HepG2 (cell line): Measurements from ENCODE around the gene PARM1. TPM values are rescaled to one million over a fixed set of nuclear protein-coding genes. Genes with fewer than 3 reads are reported as not detected.

Experiments used
- ATAC-seq: fragments of 200-7000 bp; cut with Tn5 transposase; 3 replicates; pipeline ENCODE4 v1.9.1; 2020; ENCODE audit warnings: mild to moderate bottlenecking, moderate library complexity
- BruUV-seq: library from RNA; stranded (reverse); fragments of 400-500 nt; replicated peaks from 2 replicates; lab custom pipeline; 2021; lab: Mats Ljungman, UMichigan
- CTCF ChIA-PET: fragments of 300-600 bp; formaldehyde crosslinking; extraction: SDS; loops from one replicate; lab custom pipeline; 2021; ENCODE audit warnings: low total read pairs, inconsistent platforms, low intra/inter-chr PET ratio; lab: Yijun Ruan, JAX
- POLR2A ChIA-PET: fragments of 350-600 bp; sonication (Branson Sonifier 250); formaldehyde crosslinking; loops from one replicate; lab custom pipeline; 2020; ENCODE audit warnings: antibody characterized with exemption, inconsistent platforms; lab: Yijun Ruan, JAX
- DNase-seq: peaks from one replicate; pipeline ENCODE4 v3.0.0-alpha.2; 2015; ENCODE audit warnings: low spot score
- FAIRE-seq: peaks from 3 replicates; lab custom pipeline; 2011; peaks lifted over from hg19 to GRCh38; lab: Jason Lieb, UNC
- H2AFZ ChIP-seq: one replicate; pipeline ENCODE4 v1.6.1; 2011; ENCODE audit warnings: low read length, inconsistent platforms
- H3K27ac ChIP-seq: fragments of 300-600 bp; 3 replicates; pipeline ENCODE4 v1.8.0; 2011; ENCODE audit warnings: mixed run types, mild to moderate bottlenecking, mixed read lengths, low read length, inconsistent platforms; ENCODE audit not compliant: insufficient read depth; ENCODE audit errors: extremely low read length
- H3K27me3 ChIP-seq, 2 experiments: fragments of 200-600 bp in 1 of 2; 2 replicates in 1 of 2; 3 replicates in 1 of 2; pipeline versions ENCODE4 v1.6.0 to v1.8.0; 2011; ENCODE audit warnings: low read length in 2 of 2, mild to moderate bottlenecking in 2 of 2, moderate library complexity in 2 of 2, inconsistent platforms in 1 of 2; ENCODE audit not compliant: insufficient read depth in 2 of 2, control insufficient read depth in 1 of 2
- H3K36me3 ChIP-seq, 2 experiments: fragments of 200-600 bp in 1 of 2; replicated peaks in 1 of 2; 2 replicates in 1 of 2; 3 replicates in 1 of 2; pipeline versions ENCODE4 v1.5.1 to v1.8.0; 2011; ENCODE audit warnings: low read length in 2 of 2, inconsistent platforms in 1 of 2; ENCODE audit not compliant: insufficient read depth in 2 of 2, control insufficient read depth in 1 of 2
- H3K4me1 ChIP-seq: 2 replicates; pipeline ENCODE4 v1.5.1; 2012; ENCODE audit warnings: low read length, inconsistent platforms; ENCODE audit not compliant: insufficient read depth
- H3K4me2 ChIP-seq: 2 replicates; pipeline ENCODE4 v1.6.0; 2011; ENCODE audit warnings: low read depth, low read length, inconsistent platforms
- H3K4me3 ChIP-seq, 3 experiments: fragments of 200-600 bp in 1 of 3; sonication (generic), shearing (Covaris generic) in 1 of 3; replicated peaks in 1 of 3; 2 replicates each; pipeline ENCODE4 v1.5.1; 2011 to 2016; ENCODE audit warnings: low read length in 3 of 3, inconsistent platforms in 2 of 3, low read depth in 2 of 3, mild to moderate bottlenecking in 2 of 3, control low read depth in 1 of 3, mixed read lengths in 1 of 3; ENCODE audit not compliant: insufficient read depth in 1 of 3
- H3K79me2 ChIP-seq: one replicate; pipeline ENCODE4 v1.6.1; 2011; ENCODE audit warnings: low read length, inconsistent platforms; ENCODE audit not compliant: insufficient read depth
- H3K9ac ChIP-seq: 2 replicates; pipeline ENCODE4 v1.6.0; 2011; ENCODE audit warnings: mild to moderate bottlenecking, low read depth, low read length, inconsistent platforms; ENCODE audit not compliant: insufficient read depth
- H3K9me3 ChIP-seq: 2 replicates; pipeline ENCODE4 v1.5.1; 2012; ENCODE audit warnings: mild to moderate bottlenecking, low read length
- H4K20me1 ChIP-seq: 2 replicates; pipeline ENCODE4 v1.6.0; 2011; ENCODE audit warnings: inconsistent platforms, mild to moderate bottlenecking, low read length, moderate library complexity; ENCODE audit not compliant: insufficient read depth
- ATAD3A ChIP-seq: sonication (generic); formaldehyde crosslinking; IDR thresholded peaks from 2 replicates; pipeline ENCODE4 v1.4.0; 2020; ENCODE audit warnings: missing genetic modification reagents
- BATF2 ChIP-seq: sonication (generic); formaldehyde crosslinking; IDR thresholded peaks from 2 replicates; pipeline ENCODE4 v1.8.0; 2022; ENCODE audit warnings: mild to moderate bottlenecking, missing genetic modification reagents, moderate library complexity
- GLI4 ChIP-seq: sonication (generic); formaldehyde crosslinking; IDR thresholded peaks from 2 replicates; pipeline ENCODE4 v1.5.1; 2020; ENCODE audit warnings: missing genetic modification reagents, mild to moderate bottlenecking, moderate library complexity, borderline replicate concordance
- MAFG ChIP-seq: sonication (generic); formaldehyde crosslinking; IDR thresholded peaks from 2 replicates; pipeline ENCODE4 v1.5.1; 2020; ENCODE audit warnings: mild to moderate bottlenecking, missing genetic modification reagents
- MEIS2 ChIP-seq: sonication (generic); formaldehyde crosslinking; IDR thresholded peaks from 2 replicates; pipeline ENCODE4 v1.9.0; 2021; ENCODE audit warnings: mild to moderate bottlenecking, missing genetic modification reagents
- SYNCRIP ChIP-seq: fragments of 200-400 bp; formaldehyde crosslinking; IDR thresholded peaks from 2 replicates; pipeline ENCODE4 v1.6.1; 2018; ENCODE audit warnings: mild to moderate bottlenecking, low read depth, low read length; ENCODE audit not compliant: insufficient read depth
- ZNF256 ChIP-seq: sonication (generic); formaldehyde crosslinking; conservative IDR thresholded peaks from 2 replicates; pipeline ENCODE4 v1.4.0; 2020; ENCODE audit warnings: missing genetic modification reagents
- ZNF264 ChIP-seq: sonication (generic); formaldehyde crosslinking; IDR thresholded peaks from 2 replicates; pipeline ENCODE4 v1.4.0; 2020; ENCODE audit warnings: missing genetic modification reagents
- ZNF33A ChIP-seq: sonication (generic); formaldehyde crosslinking; IDR thresholded peaks from 2 replicates; pipeline ENCODE4 v1.5.1; 2020; ENCODE audit warnings: missing genetic modification reagents, mild to moderate bottlenecking, moderate library complexity, borderline replicate concordance
- ZNF546 ChIP-seq: sonication (generic); formaldehyde crosslinking; conservative IDR thresholded peaks from 2 replicates; pipeline ENCODE4 v1.8.1; 2023; ENCODE audit warnings: mild to moderate bottlenecking, missing genetic modification reagents
- ZNF678 ChIP-seq: sonication (generic); formaldehyde crosslinking; IDR thresholded peaks from 2 replicates; pipeline ENCODE4 v1.4.0; 2020; ENCODE audit warnings: mild to moderate bottlenecking, missing genetic modification reagents
- ZNF766 ChIP-seq: sonication (generic); formaldehyde crosslinking; IDR thresholded peaks from 2 replicates; pipeline ENCODE4 v1.5.0; 2020; ENCODE audit warnings: missing genetic modification reagents, borderline replicate concordance
- ZNF780A ChIP-seq: sonication (generic); formaldehyde crosslinking; IDR thresholded peaks from 2 replicates; pipeline ENCODE4 v1.8.0; 2022; ENCODE audit warnings: mild to moderate bottlenecking, missing genetic modification reagents, moderate library complexity
- WGBS: methylation state at CpG from one replicate; pipeline ENCODE4 v1.1.6; 2017; ENCODE audit warnings: low lambda C conversion rate; 5-methylcytosine and 5-hydroxymethylcytosine counted together
- in situ Hi-C: cut with HindIII; loops from 2 replicates; pipeline ENCODE4 v1.10.0; 2017; ENCODE audit warnings: low pct_unique_long_range_greater_than_20kb; ENCODE audit not compliant: extremely low pct_ligation_motif_present
- intact Hi-C: fragments of 100-400 bp; cut with micrococcal nuclease; formaldehyde crosslinking; loops from one replicate; pipeline ENCODE4 v1.10.0; 2022; ENCODE audit not compliant: unreplicated experiment
- polyA plus RNA-seq, 8 experiments: library from polyadenylated mRNA; depleted of rRNA in 3 of 8; stranded (reverse) in 7 of 8; unstranded in 1 of 8; fragments of >200 nt; fragmentation: Illumina TruSeq in 4 of 8; extraction: Trizol in 4 of 8; gene quantifications; 2 replicates each; pipeline versions ENCODE4 v1.2.1 to v1.2.3, GENCODE V29; 2011 to 2016; ENCODE audit warnings: low read depth in 4 of 8, missing spikeins in 1 of 8, mixed read lengths in 1 of 8; ENCODE audit not compliant: insufficient read depth in 1 of 8
- total RNA-seq, 5 experiments: library from RNA; depleted of rRNA; stranded (reverse); fragments of >200 nt; fragmentation: Illumina TruSeq; extraction: Trizol; gene quantifications; 2 replicates each; pipeline ENCODE4 v1.2.3, GENCODE V29; 2016; ENCODE audit warnings: low read depth in 1 of 5
- TF ChIP-seq, protein P1 (sequence below): IDR thresholded peaks from 2 replicates; pipeline ENCODE4 v1.6.1; 2012; ENCODE audit warnings: inconsistent platforms
- TF ChIP-seq, protein P2 (sequence below): sonication (generic); formaldehyde crosslinking; IDR thresholded peaks from 2 replicates; pipeline ENCODE4 v1.5.0; 2020; ENCODE audit warnings: missing genetic modification reagents
- TF ChIP-seq, protein P3 (sequence below), 2 experiments: sonication (generic) in 1 of 2; formaldehyde crosslinking in 1 of 2; IDR thresholded peaks; 2 replicates each; pipeline versions ENCODE4 v1.4.0 to v1.6.1; 2018 to 2020; ENCODE audit warnings: missing genetic modification reagents in 2 of 2, borderline replicate concordance in 1 of 2, low read depth in 1 of 2, mild to moderate bottlenecking in 1 of 2, missing biosample characterization in 1 of 2

The PARM1 gene
- total and polyA plus RNA-seq, 2 of the 13 experiments (the other 11 are each of a cell fraction or from before 2014, with no cell fraction given): not detected

- TF ChIP-seq, protein P1, sequence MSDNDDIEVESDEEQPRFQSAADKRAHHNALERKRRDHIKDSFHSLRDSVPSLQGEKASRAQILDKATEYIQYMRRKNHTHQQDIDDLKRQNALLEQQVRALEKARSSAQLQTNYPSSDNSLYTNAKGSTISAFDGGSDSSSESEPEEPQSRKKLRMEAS: no peak
- TF ChIP-seq BATF2 (CRISPR knock-in tag) (no peak), ZNF766 (no peak), MEIS2 (CRISPR knock-in tag) (no peak), SYNCRIP (no peak), GLI4 (CRISPR knock-in tag) (no peak)
- TF ChIP-seq, protein P2, sequence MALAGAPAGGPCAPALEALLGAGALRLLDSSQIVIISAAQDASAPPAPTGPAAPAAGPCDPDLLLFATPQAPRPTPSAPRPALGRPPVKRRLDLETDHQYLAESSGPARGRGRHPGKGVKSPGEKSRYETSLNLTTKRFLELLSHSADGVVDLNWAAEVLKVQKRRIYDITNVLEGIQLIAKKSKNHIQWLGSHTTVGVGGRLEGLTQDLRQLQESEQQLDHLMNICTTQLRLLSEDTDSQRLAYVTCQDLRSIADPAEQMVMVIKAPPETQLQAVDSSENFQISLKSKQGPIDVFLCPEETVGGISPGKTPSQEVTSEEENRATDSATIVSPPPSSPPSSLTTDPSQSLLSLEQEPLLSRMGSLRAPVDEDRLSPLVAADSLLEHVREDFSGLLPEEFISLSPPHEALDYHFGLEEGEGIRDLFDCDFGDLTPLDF (CRISPR knock-in tag): no peak
- TF ChIP-seq, all 625 proteins: peak for 0
Measured at GRCh38 chr4:75016472-75016871, 83.6 kb downstream of the PARM1 start (continued).

GRCh38 chr4:75018811-75019479, 86.0 kb downstream of the PARM1 start:
- BruUV-seq: no TSS peak
- in situ Hi-C loops (no loop called here), intact Hi-C loops (no loop called here)
- ATAC-seq (no peak), FAIRE-seq (no peak), DNase-seq (no peak)
- Histone ChIP-seq H4K20me1 (no peaks in the 10 kb centered on the region), H3K27me3 (no peaks in the 10 kb centered on the region), H3K4me3 (no peak overlapping the region), H3K4me2 (no peak overlapping the region), H3K9me3 (no peaks in the 10 kb centered on the region), H3K79me2 (no peaks in the 10 kb centered on the region), H3K27ac (no peak overlapping the region), H3K4me1 (no peaks in the 10 kb centered on the region), H3K36me3 (no peaks in the 10 kb centered on the region), H3K9ac (no peak overlapping the region), H2AFZ (no peak overlapping the region)
- 16% methylated on average over 3 of the region's 3 CpGs for WGBS
- ChIA-PET CTCF (no interaction called here), POLR2A (no interaction called here)
- TF ChIP-seq, protein P3, sequence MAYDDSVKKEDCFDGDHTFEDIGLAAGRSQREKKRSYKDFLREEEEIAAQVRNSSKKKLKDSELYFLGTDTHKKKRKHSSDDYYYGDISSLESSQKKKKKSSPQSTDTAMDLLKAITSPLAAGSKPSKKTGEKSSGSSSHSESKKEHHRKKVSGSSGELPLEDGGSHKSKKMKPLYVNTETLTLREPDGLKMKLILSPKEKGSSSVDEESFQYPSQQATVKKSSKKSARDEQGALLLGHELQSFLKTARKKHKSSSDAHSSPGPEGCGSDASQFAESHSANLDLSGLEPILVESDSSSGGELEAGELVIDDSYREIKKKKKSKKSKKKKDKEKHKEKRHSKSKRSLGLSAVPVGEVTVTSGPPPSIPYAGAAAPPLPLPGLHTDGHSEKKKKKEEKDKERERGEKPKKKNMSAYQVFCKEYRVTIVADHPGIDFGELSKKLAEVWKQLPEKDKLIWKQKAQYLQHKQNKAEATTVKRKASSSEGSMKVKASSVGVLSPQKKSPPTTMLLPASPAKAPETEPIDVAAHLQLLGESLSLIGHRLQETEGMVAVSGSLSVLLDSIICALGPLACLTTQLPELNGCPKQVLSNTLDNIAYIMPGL (CRISPR knock-in tag; IDR thresholded peaks at IDR 0.05; ENCODE audit: borderline replicate concordance in 1 of 2, low read depth in 1 of 2): no peak
- TF ChIP-seq ZNF264: no peak
- no peak for TF ChIP-seq ZNF546 (CRISPR knock-in tag)
- TF ChIP-seq MAFG (CRISPR knock-in tag): no peak
- no peak for TF ChIP-seq ZNF33A (CRISPR knock-in tag)
- no peak for TF ChIP-seq ZNF780A (CRISPR knock-in tag)
- no peak for TF ChIP-seq ATAD3A (CRISPR knock-in tag)
- no peak for TF ChIP-seq ZNF678 (CRISPR knock-in tag)
- TF ChIP-seq ZNF256 (CRISPR knock-in tag): no peak
